Pons (tissue), 1 donor: Measurements from ENCODE around the gene CMIP.

Source experiments
- DNase-seq: peaks from one replicate; pipeline ENCODE4 v3.0.0-alpha.2; 2016; ENCODE audit warnings: low spot score

The CMIP gene

DNA sequence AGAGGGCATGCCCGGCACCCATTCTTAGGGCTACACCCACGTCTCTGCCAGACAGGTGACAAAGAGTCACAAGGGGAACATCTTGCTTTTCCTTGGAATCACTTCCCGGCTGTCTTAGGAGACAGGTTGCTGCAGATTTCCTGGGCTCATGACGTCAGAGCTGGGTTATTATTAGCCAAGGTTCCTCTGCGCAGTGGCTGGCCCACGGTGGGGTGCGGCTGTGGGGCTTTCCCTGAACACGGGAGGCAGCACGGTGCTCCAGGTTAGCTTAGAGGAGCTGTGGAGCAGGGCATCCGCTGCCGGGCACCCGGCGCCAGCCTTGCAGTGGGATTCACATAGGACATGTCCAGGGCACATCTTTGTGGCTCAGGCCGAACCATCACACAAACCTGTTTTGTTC lies 216.5 kb downstream of the CMIP start:
- DNase-seq: no peak

DNA sequence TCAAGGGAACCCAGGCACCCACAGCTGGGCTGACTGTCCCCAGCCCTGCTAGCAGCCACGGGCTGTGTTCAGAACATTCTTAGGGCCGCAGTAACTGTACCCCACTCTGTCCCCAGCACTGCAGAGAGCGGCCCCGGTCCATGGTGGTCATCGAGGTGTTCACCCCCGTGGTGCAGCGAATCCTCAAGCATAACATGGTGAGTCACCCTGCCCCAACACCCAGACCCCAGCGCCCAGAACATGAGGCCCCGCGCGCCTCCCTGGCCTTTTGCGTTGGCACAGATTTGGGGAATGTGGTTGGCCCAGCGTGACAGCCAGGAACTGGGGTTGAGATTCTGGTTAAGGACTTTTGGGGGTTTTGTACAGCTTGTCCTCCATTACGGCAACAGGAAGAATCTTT lies 219.5 kb downstream of the CMIP start:
- DNase-seq: no peak

DNA sequence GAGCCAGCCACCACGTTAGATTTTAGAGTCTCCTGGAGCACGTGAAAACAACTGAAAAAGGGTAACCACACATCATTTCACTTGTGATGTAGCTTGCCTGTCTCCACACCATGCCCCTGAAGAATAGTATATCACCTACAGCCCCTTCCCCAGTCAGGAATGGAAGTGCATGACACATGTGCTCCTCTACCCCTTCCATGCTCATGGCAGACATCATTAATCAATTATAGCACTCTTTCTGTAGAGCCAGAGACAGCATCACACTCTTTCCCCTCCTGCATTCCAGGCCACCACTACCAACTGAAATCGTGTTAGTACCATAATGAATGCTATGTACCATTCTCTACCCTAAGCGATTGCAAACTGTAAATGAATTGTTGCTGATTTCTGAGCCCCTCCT lies 221.0 kb downstream of the CMIP start:
- DNase-seq: no peak

DNA sequence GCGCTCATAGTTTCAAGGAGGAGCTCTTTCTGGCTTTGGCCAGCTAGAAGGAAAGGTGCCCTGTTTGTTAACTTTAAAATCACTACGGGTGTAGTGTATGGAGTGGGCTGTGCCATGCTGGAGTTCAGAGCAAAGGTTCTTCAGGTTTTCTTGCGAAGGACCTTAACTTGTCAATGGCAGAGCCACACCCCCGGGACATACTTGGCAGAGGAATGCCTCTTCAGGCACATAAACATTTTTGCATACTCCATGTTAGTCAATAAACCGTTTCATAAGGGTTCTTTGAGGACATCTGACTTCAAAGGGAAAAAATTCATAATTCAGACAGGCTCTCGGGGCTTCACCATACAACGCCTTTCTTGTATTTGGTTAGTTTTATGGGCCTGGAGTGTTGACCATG lies 221.5 kb downstream of the CMIP start:
- DNase-seq: no peak

DNA sequence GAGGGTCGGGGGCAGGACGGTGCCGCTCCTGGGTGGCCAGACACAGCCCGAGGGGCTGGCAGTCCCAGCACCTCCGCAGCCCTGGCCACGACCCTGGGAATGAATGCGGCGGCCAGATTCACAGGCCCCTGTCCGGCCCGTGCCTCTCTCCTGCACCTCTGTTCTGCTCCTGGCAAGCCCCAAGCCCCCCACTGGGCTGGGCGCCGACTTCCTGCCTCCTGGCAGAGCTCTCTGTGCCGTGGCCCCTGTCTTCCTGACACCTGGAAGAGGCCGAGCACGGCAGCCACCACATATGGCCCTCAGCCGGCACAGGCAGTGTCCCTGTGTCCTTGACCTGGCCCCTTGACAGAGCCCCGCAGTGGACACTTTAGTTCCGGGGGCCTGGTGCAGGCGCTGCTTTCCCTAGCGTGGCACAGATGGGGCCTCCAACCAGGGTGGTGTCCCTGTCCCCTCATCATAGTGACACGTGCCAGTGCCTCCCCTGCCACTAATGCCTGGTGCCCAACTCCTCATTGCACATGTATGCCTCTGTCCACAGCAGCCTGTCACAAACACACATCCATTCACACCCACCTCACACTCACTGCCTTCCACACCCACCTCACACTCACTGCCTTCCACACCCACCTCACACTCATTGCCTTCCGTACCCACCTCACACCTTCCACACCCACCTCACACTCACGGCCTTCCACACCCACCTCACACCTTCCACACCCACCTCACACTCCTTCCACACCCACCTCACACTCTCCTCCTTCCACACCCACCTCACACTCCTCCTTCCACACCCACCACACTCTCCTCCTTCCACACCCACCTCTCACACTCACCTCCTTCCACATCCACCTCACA lies 223.9 kb downstream of the CMIP start:
- no peak for DNase-seq

DNA sequence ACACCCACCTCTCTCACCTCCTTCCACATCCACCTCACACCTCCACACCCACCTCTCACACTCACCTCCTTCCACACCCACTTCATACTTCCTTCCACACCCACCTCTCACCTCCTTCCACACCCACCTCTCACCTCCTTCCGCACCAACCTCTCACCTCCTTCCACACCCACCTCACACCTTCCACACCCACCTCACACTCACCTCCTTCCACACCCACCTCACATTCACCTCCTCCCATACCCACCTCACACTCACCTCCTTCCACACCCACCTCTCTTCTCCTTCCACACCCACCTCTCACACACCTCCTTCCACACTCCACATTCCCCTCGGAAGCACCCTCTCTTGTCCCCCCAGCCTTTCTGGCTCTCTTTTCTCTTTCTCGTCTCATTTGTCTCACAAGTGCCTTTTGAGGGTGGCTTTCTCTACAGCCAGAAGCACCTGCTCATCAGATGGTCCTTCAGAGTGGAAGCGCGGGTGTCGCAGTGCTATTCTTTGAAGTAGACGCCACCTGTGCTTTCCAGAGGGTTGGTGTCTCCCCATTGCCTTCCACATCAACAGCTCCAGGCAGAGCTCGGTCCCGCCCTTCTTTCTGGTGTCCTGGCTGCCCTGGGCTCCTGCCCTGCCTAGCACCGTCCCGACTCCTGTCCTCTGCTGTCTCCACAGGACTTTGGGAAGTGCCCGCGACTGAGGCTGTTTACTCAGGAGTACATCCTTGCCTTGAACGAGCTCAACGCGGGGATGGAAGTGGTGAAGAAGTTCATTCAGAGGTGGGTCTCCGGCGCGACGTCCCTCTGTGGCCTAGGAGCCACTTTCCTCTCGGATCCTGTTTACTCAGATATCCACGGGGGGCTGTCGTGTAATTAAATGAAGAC lies 225.1 kb downstream of the CMIP start:
- no peak for DNase-seq

DNA sequence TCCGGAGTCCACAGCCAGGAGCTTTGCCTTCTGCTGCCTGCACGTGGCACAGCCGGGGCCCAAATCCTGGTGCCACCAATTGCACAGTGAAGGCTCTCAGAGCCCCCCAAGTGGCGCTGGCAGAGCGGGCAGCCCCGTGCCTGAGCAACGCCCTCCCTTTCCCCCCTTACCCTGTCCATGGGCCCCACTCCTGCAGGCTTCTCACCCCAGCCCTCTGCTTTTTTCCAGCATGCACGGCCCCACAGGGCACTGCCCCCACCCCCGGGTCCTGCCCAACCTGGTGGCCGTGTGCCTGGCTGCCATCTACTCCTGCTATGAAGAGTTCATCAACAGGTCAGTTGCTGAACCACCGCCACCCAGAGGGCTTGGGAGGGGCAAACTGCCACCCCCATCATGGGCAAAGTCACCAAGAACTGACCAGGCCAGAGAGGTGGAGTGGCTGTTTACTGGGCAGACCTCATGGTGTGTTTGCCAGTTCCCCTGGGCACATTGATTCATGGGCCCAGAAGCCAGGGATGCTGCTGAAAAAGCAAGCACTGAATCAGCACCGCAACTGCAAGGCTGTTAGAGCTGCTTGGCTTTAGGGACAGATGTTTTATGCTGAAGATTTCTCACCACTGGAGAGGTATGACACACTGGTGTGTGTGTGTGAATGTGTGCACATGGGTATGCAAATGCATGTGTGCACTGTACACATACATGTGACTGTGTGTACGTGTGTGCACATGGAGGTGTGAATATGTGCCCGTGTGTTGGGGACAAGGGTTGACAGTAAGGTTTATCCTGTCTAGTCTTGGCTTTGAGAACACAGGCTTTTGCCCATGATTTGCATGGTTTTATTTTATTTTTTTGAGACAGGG lies 227.4 kb downstream of the CMIP start:
- no peak for DNase-seq

DNA sequence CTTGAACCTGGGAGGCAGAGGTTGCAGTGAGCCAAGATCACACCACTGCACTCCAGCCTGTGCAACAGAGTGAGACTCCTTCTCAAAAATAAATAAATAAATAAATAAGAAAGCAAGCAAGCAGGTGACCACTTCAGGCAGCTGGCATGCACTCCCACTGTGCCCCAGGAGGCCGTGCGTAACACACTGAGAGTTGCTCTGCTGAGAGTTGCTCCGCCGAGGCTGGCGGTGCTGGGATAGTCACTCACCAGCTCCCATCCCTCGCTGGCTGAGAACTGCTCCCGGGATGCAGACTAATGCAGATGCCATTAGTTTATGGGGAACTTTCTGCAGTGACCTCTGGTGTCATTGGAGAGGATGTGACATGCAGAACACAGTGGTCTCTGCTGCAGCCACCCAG lies 228.8 kb downstream of the CMIP start:
- no peak for DNase-seq

DNA sequence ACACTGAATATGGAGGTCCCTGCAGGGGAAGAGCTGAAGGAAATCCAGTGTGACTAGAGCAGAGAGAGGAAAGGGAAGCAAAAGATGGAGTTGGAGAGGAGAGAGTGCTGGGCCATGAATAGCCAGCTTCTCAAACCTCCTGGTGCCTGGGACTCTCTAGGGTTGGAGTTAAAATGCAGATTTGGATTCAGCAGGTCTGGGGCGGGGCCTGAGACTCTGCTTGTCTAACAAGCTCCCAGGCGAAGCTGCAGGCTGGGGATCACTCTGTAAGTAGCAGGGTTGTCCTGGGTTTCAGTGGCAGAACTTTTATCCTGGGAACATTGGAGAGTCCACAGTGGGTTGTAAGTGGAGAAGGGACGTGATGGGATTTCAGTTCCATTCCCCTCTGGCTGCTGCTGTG lies 231.1 kb downstream of the CMIP start:
- DNase-seq: no peak

DNA sequence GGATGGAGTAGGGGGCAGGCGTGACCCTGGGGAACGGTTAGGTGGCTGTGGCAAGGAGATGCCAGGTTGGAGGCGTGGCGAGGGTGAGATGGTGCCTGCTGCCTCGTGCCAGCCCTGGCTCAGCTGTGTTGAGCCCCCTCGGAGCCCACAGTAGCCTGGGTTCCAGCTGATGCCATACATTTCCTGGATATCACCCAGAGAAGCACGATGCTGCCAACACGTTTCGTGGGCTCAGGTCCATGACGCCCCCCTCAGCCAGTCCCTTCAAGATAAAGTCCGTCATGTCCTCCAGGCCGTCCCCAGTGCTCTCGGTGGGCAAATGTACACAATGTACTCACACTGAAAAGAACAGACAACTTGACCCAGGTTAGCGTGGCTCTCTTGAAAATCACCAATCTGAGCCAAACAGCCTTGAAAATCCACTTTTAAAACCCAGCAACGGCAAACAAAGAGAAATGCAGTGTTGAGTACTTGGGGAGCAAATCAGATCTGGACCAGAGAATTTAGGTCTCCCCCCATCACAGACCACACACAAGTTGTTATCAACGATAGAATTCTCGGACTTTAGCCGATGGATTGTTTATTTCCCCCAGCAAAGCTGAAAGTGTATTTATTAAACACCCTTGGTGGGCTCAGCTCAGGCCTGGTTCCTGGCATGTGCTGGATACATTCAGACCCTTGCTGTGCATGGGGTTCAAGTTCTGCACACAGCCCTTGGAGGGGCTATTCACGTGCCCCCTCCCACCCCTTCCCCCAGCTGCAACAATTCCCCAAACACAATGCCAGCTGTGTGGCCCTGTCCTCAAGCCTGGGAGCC lies 231.7 kb downstream of the CMIP start:
- no peak for DNase-seq

DNA sequence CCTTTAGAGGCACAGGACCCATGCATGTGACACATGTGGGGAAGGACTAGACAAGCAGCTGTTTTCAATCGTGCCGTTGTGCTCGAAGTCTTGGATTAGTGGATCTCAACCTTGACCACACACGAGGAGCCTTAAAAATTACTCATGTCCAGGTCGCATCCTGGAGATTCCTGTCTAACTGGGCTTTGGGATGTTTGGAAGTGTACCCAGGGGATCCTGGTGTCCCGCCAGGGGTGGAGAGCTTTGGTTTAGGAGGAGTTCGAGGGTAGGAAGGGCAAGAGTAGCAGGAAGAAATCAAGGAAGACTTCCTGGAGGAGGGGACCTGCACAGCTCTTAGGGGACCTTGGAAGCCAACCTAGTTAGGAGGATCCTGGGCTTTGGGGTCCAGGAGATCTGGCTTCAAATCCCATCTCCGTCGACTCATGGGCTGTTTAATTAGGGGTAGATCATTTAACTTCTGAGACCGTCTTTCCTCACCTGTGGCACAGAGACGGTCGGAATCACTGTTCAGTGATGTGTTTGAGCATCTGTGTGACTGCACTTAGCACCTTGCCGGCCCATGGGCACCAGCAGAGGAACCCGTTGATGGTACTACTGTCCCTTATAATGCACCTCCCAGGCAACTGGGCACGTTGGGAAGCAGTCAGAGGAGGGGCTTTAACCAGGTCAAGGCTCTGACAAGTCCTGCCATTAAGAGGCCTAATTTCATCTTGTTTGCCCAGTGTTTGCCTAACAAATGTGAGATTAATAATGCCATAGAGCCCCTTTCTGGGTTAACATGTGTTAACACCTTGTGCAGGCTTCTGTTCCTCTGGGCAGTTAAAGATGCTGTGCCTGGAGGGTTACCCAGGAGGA lies 232.5 kb downstream of the CMIP start:
- DNase-seq: no peak

DNA sequence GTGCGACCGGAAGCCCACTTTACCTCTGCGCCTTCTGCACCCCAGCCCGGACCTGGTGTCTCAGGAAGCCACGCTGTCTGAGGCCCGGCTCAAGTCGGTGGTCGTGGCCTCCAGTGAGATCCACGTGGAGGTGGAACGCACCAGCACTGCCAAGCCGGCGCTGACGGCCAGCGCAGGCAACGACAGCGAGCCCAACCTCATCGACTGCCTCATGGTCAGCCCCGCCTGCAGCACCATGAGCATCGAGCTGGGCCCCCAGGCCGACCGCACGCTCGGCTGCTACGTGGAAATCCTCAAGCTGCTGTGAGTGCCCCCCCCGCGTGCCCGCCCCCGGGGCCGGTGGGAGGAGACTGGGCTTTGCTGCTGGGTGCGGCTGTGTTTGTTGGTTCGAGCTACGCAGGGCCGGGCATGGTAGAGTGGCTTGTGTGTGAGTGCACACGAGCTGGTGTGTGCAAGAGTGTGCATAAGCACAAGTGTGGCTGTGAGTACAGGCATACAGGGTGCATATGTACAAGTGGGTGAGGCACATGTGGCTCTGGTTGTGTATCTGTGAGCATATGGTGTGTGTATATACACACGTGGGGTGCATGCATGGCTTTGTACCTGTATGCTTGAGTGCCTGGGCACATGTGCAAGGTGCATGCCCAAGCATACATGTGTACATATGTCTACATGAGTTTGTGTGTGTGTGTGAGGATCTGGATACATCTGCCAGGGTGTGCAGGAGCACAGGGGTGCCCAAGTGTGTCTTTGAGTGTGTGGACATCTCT lies 233.9 kb downstream of the CMIP start:
- no peak for DNase-seq

DNA sequence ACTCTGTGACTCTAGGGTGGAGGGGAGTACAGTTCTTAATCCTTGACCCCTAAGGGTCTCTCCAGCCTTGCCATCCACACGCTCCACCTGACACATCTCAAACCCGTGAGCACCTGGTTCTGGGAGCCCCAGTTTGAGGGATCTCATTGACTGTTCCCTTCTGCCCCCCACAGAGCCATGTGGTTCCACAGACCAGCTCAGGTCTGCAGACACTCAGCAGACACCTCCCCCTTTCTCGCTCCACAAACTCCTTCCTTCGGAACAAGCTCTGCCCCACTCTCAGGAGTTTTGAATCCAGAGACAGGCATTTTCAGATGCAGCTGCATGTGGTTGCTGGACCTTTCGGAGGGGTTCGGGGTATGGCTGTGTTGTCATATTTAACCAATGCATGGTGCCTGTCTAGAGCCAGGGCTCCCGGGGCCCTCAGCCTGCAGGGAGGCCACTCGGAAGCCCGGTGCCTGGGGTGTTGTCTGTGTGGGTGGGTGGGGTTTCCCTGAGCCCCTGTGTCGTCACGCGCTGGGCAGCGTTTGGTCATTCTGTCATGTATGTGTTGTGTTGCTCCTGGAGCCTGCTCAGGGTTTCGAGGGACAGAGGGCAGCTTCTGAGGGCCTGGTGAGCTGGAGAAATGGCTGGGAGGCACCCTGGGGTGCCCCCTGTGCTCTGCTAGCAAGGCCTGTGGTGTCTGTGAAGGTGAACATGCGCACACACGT lies 235.3 kb downstream of the CMIP start:
- no peak for DNase-seq

DNA sequence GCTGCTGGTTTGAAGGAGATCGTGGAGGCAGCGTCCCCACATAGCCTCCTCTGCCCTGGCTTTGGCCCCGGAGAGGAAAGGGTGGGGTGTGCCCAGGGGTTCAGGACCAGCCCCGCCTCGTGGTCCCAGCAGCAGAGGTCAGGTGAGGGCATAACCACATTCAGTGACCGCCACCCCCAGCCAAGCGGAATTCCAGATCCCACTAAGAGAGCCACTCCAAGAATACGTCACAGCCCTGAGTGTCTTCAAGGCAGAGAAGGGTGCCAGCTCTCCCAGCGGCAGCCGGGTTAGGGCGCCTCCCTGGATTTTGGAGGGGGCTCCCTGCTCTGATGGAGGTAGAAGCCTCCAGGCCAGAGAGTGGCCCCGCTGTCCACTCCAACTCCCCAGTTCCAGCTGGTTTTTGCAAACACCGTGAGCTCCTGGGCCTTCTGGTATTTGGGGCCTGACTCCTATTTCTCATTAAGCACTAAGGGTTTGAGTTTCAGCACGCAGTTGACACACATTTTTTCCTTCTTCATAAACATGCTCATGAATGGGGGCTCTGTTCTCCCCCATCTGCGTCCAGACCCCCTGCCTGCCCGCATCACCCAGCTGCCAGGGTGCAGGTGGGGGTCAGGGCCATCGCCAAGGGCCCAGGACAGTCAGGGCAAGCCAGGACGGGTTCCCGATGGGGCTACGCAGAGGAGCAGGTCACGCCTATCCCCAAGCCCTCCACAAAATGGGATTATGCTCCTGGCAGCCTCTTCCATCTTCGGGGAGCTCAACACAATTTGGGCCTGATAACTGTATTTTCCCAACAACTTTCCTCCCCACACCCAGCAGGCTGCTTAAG lies 236.1 kb downstream of the CMIP start:
- no peak for DNase-seq

DNA sequence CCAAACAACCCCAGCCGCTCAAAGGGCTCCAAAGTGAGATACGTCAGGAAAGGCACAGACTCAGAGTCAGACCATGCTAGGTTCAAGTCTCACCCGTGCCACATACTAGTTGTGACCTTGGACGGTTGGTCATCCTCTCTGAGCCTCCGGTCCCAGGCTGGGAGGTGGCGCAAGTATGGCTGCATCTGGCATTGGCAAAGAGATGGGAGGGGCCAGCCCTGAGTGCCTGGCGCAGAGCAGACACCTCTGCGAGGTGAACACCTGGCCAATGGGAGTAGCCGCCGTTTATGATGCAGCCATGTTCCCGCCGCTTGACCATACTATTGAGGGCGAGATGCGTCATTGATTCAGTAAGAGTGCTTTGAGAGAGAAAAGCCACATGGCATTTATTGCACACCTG lies 236.7 kb downstream of the CMIP start:
- no peak for DNase-seq

DNA sequence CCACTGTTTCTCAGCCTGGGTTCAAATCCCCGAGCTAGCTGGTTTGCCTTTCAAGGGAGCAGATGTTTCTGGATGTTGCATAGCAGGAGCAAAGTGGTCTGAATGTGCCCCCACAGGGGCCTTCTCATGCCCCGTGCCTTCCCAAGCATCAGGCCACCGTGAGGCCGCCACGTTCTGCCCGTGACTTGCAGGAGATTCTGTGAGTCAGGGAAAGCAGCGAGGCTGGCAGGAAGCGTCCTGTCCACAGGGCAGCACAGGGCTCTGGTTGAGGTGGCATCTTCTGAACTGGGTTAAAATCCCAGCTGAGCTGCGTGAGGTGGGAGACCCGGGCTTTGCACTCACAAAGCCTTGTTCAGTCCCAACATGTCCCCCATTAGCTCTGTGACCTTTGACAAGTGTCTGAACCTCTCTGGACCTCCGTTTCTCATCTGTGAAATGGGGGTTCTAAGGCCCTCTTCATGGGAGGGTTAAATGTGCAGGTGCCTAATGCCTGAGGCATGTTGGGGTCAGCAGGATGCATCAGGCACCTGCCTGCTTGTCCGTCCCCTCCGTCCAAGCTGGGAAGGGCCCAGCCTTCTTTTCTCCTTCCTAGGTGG lies 239.7 kb downstream of the CMIP start:
- DNase-seq: no peak

DNA sequence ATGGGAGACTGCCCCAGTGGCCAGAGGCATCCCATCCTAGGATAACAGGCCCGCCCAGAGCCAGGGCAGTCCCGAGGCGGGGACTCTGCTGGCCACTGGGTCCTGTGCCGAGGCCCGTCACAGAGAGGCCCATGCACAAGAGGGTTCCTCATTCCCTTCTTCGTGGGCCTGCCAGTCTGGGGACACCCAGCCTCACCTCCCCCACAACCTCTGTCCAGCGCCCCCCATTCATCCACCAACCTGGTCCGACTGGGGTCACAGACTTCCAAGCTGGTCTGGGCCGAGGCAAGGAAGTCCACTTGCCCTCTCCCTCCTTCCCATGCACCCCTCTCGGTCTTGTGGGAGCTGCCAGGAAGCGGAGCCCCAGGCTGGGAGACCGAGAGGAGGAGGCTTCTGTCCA lies 240.3 kb downstream of the CMIP start:
- DNase-seq: no peak
